Stimulated activated CD8-positive, alpha-beta memory T cell treated with anti-CD3 and anti-CD28 coated beads, Interleukin-7, amount 100 ng/mL, for 24 hours (primary cell): ENCODE data around the gene NTN4.
"Not testable (repeated sequence)": the region's sequence is repeated elsewhere in the genome, so short reads cannot be mapped to it uniquely, and the experiment has no call there.

Source experiments
- DNase-seq: peaks from one replicate; pipeline ENCODE4 v3.0.0-alpha.2; 2020; ENCODE audit warnings: low read depth

NTN4 gene

DNA sequence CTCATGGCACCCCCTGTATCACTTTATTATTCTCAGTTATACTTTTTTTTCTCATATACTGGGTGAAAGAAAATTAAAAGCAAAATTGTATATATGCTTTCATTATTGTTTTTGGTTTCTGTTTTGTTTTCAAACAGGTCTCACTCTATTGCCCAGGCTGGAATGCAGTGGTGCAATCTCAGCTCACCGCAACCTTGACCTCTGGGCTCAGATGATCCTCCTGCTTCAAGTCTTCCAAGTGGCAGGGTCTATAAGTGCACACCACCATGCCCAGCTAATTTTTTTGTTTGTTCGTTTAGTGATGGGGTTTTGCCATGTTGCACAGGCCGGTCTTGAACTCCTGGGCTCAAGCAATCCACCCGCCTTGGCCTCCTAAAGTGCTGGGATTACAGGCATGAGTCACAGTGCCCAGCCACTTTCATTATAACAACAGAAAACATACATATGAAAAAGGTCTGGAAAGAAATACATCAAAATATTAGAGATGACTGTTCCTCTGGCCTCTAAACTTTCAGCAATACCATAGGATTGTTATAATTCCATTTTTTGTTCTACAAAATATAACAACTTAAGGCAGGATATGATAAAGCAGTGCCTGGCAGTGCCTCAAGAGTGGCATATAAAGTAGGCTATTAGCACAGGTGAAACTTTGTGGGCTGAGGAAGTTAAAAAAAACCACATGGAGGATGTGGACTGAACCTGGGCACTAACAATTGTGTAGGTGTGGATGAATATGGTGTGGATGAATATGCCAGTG is 5.8 kb upstream of the NTN4 start:
- DNase-seq: no peak

GRCh38 chr12:95790917-95791849 is 619 bp upstream of the NTN4 start:
- DNase-seq: no peak

DNA sequence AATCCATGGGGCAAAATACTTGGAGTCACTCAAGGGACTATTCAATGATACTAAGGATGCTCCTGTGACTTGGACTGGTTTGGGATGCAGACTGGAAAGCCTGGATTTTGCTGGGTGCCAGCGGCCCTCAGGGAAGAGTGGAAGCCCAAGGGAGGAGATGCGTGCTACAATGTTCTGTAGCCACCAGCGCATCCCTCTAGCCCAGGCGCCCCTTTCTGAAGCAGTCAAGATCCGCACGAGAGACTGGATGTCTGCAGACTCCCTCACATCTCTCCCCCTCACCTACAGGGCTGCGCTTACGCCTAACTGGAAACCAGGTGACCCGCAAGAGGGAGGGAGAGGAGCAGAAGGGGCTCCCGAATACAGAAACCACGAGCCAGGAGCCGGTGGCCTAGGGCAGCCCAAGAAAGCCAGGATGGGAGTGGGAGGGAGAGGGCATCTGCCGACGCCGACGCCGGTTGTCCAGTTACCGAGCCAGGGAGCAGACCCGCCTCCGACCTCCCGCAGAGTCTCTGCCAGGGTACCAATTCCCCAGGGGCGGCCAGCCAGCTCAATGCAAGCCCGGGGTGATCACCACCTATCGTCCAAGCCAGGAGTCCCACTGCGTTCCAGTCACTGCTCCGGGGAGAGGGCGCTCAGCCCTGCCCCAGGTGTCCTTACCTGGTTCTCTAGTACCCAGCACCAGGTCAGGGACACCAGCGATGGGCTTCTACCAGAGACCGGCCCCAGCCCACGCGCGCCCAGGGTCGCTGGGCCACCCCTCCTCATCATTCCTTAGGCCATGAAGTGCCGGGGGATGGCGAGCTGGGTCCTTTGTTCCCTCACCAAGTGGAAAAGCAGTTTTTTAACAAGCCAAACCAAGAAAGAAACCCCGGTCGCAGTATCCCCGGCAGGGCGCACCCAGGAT is 1.2 kb downstream of the NTN4 start:
- DNase-seq: no peak

GRCh38 chr12:95788637-95789036 is 1.9 kb downstream of the NTN4 start:
- no peak for DNase-seq

DNA sequence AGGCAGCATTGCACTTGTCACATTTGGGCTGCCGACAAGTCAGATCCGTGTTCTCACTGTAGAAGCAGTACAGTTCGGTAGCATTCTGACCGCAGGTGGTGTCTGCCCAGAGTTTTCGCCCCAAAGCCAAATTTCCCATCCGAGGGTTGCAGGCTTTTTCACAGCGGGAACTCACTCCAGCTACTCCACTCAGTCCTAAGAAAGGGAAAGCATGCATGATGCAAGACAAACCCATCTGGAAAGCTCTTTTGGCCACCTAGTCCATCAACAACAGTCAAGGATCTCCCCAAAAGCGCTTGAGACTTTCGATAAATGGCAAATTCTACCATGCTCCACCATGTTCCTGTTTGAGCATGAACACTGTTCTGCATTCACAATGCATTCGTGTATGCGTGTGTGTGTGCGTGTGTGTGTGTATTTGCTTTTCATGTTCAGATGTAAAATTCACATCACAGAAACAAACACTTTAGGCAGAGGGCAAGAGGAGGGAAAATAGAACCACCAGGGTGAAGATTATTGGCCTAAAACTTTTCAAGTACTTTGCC is 3.2 kb downstream of the NTN4 start:
- no peak for DNase-seq

- no peak for DNase-seq
Observed at GRCh38 chr12:95784915-95785314, 5.6 kb downstream of the NTN4 start.

- no peak for DNase-seq
Observed at GRCh38 chr12:95784286-95784685, 6.3 kb downstream of the NTN4 start.

GRCh38 chr12:95775466-95775865 is 15.1 kb downstream of the NTN4 start:
- DNase-seq: not testable (repeated sequence)

DNA sequence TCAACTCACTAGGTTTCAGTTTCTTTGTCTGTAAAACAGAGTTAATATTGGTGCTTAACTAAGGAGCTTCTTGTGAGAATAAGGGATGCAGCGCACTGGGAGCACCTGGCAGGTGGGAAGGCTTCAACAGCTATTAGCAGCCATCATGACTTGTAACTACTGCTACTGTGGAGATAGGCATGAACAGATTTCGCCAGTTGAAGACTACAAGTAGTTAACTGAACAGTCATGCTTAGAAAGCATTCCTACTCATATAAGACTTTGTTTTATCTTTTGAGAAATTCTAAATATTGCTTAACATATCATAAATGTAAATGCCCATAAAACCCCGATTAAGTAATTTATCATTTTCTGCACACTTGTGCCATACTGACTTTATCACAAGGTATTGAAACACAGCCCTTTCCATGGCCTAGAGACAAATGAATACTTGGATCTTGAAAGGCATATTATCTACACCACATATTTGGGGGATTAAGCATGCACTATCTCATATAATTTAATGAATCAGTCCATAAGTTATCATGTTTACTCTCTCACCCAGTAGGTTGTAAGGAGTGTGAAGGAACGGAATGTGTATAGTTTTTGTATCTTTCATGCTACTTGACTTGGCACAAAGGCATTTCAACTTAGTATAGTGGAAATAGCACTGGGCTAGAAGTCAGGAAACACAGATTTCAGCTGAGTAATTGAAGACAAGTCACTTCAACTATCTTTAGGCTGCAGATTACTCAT is 16.1 kb downstream of the NTN4 start:
- DNase-seq: no peak

GRCh38 chr12:95773320-95773719 is 17.2 kb downstream of the NTN4 start:
- DNase-seq: no peak

GRCh38 chr12:95767703-95768102 is 22.9 kb downstream of the NTN4 start:
- no peak for DNase-seq

- no peak for DNase-seq
Observed at GRCh38 chr12:95766356-95767019, 24.1 kb downstream of the NTN4 start.

GRCh38 chr12:95764848-95765247 is 25.7 kb downstream of the NTN4 start:
- DNase-seq: no peak

DNA sequence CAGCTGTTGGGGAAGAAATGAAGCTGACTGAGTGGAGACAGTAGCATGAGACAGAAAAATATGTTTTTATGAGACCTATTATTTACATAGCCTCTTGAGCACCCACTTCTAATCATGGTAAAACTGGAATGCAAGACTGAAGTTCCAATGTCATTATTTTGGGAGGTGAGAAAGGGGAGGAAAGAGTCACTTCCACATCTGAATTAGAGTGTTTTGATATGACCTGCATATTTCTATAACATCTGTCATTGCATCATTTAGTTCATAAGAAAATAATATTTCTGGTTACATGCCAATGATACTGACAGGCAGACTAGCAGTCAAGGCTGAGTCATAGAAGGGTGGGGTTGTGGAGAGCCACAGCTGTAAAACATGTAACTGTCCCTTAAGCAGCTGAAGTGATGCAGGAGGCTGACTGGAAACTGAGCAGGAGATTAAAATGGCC is 26.7 kb downstream of the NTN4 start:
- no peak for DNase-seq

- no peak for DNase-seq
Observed at GRCh38 chr12:95762123-95762785, 28.3 kb downstream of the NTN4 start.

DNA sequence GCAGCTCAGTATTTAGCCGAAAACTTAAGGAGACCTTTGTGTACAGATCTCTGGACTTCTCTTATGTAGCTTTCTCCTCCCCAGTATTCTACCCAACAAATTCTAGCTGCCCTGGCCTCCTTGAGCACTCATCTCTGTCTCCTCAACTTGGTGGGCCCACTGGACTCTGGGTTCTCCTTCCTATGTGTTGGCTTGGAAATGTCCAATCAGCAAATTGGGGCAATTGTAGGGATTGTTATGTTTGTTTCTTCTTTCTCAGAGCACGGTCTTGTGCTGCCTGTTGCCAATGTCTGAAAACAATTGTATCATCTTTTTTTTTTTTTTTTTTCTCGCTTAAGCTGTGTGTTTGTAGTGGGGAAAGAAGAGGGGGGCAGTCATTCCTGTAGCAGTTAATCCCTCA is 30.2 kb downstream of the NTN4 start:
- no peak for DNase-seq

GRCh38 chr12:95759718-95760117 is 30.8 kb downstream of the NTN4 start:
- DNase-seq: no peak

GRCh38 chr12:95759039-95759438 is 31.5 kb downstream of the NTN4 start:
- DNase-seq: no peak

DNA sequence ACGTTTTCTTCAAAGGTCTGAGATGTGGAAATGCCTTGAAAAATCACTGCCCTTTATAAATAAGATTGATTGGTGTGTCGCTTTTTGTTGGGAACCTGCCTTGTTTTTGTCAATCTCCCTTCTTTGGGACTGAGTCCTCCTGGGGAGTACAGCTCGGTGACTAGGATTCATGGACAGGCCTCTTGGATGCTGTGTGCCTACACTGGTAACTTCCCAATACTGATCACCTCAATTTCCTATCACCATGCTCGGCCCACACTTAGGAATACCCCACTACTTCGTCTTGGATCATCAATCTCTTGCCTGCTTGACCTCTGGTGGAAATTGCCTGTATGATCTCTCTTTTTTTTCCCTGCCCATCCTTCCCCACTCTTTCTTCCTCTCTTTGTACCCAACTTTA is 34.2 kb downstream of the NTN4 start:
- DNase-seq: no peak

- no peak for DNase-seq
Observed at GRCh38 chr12:95755261-95755865, 35.2 kb downstream of the NTN4 start.
